ENCODE results near the gene HGS.

Gene HGS

DNA sequence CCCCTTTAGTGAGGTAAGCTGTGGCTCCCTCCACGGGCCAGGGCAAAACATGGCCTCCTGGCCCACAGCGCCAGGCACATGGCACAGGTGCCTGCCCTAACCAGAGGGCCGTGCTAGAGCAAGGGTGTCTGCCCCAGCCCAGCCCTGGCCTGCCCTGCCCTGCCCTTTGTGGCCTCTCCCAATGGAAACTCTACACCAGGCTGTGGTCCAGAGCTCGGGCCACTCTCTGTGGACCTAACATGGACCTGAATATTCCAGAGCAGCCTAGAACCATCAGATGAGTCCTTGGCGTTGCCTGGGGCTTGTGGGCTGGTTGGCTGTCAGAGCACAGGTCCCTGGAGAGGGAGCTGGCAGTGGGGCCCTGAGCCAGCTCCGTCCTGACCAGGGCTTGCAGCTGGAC lies 11.4 kb downstream of the HGS start:
- no peak overlapping the region for H2AFZ ChIP-seq (ENCODE audit: low read depth, low read length)
- H3K4me1 ChIP-seq (ENCODE audit: insufficient read depth, low read length), result no peaks in the 10 kb centered on the region
- no peaks in the 10 kb centered on the region for H3K27me3 ChIP-seq (ENCODE audit: insufficient read depth, low read length)
- H3K36me3 ChIP-seq (ENCODE audit: insufficient read depth, low read length), result peaks cover 80% of the 10 kb centered on the region
- no peaks in the 10 kb centered on the region for H3K9me3 ChIP-seq (ENCODE audit: low read length)
- H3K4me3 ChIP-seq (ENCODE audit: low read length), result no peak overlapping the region

DNA sequence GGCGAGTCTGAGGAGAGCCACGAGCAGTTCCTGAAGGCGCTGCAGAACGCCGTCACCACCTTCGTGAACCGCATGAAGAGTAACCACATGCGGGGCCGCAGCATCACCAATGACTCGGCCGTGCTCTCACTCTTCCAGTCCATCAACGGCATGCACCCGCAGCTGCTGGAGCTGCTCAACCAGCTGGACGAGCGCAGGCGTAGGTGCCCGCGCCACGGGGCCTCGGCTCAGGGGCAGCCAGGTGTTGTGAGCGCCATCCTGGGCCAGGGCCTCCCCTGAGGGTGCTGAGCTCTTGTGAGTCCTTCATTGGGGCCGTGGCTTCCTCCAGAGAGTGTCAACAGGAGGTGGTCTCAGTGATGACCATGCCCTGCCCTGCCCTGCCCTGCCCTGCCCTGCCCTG lies 12.0 kb downstream of the HGS start:
- Histone ChIP-seq H2AFZ (ENCODE audit: low read depth, low read length) (no peak overlapping the region), H3K4me3 (ENCODE audit: low read length) (no peak overlapping the region), H3K36me3 (ENCODE audit: insufficient read depth, low read length) (peaks cover 77% of the 10 kb centered on the region), H3K27me3 (ENCODE audit: insufficient read depth, low read length) (no peaks in the 10 kb centered on the region), H3K4me1 (ENCODE audit: insufficient read depth, low read length) (no peaks in the 10 kb centered on the region), H3K9me3 (ENCODE audit: low read length) (no peaks in the 10 kb centered on the region)

DNA sequence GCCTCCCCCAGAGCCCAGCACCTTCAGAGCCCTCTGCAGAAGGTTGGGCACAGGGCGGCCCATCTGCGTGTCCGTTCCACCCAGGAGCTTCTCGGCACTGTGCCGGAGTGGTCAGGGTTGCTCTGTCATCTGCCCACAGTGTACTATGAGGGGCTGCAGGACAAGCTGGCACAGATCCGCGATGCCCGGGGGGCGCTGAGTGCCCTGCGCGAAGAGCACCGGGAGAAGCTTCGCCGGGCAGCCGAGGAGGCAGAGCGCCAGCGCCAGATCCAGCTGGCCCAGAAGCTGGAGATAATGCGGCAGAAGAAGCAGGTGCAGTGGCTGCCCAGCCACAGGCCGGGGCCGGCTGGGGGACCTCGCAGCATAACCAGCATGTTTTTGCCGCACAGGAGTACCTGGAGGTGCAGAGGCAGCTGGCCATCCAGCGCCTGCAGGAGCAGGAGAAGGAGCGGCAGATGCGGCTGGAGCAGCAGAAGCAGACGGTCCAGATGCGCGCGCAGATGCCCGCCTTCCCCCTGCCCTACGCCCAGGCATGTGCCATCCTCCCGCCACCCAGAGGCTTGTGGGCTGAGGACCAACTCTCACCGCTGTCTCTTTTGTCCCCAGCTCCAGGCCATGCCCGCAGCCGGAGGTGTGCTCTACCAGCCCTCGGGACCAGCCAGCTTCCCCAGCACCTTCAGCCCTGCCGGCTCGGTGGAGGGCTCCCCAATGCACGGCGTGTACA lies 12.6 kb downstream of the HGS start:
- H3K4me1 ChIP-seq (ENCODE audit: insufficient read depth, low read length), result peaks cover 5% of the 10 kb centered on the region
- H2AFZ ChIP-seq (ENCODE audit: low read depth, low read length), result no peak overlapping the region
- H3K36me3 ChIP-seq (ENCODE audit: insufficient read depth, low read length), result peaks cover 80% of the 10 kb centered on the region
- no peaks in the 10 kb centered on the region for H3K27me3 ChIP-seq (ENCODE audit: insufficient read depth, low read length)
- H3K4me3 ChIP-seq (ENCODE audit: low read length), result no peak overlapping the region
- no peaks in the 10 kb centered on the region for H3K9me3 ChIP-seq (ENCODE audit: low read length)

DNA sequence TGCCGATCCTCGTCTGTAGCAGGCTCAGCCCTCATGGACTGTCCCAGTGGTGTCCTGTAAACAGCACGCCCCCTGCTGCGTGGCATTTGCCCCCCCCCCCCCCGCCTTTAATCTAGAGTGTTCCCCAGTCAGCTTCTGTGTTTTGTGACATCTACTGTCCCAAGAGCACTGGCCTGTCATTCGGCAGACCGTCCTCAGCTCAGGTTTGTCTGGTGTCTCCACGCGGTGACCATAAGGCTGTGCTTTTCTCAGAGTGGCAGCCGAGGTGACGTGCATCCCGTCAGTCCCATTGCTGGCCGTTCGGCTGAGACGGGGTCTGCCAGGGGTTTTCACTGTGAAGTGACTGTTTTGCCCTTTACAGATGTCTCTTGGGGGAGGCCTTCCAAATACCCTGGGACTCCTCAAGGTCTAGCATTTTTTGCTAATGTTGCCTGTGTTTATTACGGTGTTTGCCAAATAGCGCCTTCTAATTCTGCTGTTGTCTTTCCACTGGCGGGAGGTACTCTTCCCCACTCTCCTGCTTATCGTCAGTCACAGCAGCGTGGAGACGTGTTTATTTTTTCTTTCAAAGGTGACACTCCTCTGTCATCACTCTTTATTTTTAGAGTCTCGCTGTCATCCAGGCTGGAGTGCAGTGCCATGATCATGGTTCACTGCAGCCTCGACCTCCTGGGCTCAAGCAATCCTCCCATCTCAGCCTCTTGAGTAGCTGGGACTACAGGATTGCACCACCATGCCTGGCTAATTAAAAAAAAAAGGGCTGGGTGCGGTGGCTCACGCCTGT lies 13.6 kb downstream of the HGS start:
- no peaks in the 10 kb centered on the region for H3K9me3 ChIP-seq (ENCODE audit: low read length)
- H3K36me3 ChIP-seq (ENCODE audit: insufficient read depth, low read length), result peaks cover 75% of the 10 kb centered on the region
- no peak overlapping the region for H2AFZ ChIP-seq (ENCODE audit: low read depth, low read length)
- H3K4me3 ChIP-seq (ENCODE audit: low read length), result no peak overlapping the region
- H3K4me1 ChIP-seq (ENCODE audit: insufficient read depth, low read length), result peaks cover 15% of the 10 kb centered on the region
- H3K27me3 ChIP-seq (ENCODE audit: insufficient read depth, low read length), result no peaks in the 10 kb centered on the region

DNA sequence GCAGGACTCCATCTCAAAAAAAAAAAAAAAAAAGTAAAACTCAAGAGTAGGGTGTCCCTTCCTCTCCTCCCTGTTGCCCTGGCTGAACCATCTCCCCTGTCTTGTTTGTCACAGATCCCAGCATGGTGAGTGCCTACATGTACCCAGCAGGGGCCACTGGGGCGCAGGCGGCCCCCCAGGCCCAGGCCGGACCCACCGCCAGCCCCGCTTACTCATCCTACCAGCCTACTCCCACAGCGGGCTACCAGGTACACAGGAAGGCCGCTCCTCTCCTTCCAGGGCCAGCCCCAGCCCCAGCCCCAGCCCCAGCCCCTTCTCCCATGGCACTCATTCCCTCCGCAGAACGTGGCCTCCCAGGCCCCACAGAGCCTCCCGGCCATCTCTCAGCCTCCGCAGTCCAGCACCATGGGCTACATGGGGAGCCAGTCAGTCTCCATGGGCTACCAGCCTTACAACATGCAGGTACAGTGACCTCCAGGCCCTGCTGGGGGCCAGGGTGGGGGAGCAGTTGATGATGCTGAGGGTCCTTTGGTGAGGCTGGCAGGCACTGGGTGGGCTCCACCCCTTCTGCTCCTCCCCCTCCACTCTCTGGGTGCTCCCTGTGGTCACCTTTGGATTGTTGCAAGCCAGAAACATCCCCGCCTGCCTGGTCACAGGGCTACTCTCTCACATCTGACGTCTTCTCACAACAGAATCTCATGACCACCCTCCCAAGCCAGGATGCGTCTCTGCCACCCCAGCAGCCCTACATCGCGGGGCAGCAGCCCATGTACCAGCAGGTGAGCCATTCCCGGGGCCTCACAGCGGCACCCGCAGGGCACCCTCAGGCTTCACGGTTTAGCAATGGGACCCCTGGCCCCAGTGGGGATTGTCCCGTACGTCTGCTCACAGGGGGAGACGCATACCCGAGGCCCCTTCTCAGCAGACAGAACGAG lies 16.8 kb downstream of the HGS start:
- Histone ChIP-seq H3K36me3 (ENCODE audit: insufficient read depth, low read length) (peaks cover 56% of the 10 kb centered on the region), H2AFZ (ENCODE audit: low read depth, low read length) (no peak overlapping the region), H3K4me1 (ENCODE audit: insufficient read depth, low read length) (peaks cover 25% of the 10 kb centered on the region), H3K27me3 (ENCODE audit: insufficient read depth, low read length) (no peaks in the 10 kb centered on the region), H3K4me3 (ENCODE audit: low read length) (no peak overlapping the region), H3K9me3 (ENCODE audit: low read length) (no peaks in the 10 kb centered on the region)

DNA sequence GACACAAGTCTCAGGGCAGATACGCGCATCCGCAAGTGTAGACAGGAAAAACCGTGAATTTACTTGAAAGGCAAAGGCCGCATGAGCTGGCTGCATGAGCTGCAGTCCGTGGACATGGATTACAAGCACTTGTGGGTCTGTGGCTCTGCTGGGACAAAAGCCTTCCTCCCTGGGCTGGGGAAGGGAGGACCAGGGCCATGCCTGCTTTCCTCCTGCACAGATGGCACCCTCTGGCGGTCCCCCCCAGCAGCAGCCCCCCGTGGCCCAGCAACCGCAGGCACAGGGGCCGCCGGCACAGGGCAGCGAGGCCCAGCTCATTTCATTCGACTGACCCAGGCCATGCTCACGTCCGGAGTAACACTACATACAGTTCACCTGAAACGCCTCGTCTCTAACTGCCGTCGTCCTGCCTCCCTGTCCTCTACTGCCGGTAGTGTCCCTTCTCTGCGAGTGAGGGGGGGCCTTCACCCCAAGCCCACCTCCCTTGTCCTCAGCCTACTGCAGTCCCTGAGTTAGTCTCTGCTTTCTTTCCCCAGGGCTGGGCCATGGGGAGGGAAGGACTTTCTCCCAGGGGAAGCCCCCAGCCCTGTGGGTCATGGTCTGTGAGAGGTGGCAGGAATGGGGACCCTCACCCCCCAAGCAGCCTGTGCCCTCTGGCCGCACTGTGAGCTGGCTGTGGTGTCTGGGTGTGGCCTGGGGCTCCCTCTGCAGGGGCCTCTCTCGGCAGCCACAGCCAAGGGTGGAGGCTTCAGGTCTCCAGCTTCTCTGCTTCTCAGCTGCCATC lies 17.7 kb downstream of the HGS start:
- Histone ChIP-seq H3K4me3 (ENCODE audit: low read length) (peak overlapping the region; percentile 86), H3K27me3 (ENCODE audit: insufficient read depth, low read length) (no peaks in the 10 kb centered on the region), H3K36me3 (ENCODE audit: insufficient read depth, low read length) (peaks cover 55% of the 10 kb centered on the region)

DNA sequence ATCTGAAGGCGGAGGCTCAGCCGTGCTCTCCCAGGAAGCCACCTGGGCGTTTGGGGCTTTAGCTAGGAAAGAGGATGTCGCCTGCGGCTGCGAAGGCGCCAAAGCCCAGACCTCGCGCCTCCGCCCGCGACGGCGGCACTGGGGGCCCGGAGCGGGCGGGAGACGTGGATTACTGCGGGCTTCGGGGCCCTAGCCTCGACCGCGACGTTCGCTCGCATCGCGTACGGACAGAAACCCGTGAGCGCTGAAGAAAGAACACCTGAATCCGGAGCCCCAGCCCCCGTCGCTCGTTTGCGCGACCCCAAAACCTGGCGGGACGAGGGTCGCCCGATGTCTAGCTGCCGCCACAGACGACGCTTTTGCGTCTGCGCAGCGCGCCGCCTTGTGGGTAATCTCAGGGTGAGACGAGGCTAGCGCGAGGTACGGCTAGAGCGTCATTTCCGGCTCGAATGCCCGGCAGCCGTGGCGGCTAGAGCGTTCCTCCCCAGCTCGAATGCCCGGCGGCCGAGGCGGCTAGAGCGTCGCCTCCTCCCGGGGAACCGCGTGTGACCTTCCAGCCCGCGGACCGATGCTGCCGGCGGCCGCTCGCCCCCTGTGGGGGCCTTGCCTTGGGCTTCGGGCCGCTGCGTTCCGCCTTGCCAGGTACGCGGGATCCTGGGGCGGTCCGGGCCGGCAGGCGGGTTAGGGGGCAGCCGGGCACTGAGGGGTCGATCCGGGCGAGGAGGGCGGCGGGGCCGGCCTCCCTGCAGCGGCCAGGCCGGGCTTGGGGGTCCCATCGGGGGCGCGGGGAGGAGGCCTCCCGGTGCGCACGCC lies 19.3 kb downstream of the HGS start, which contains the start of gene MRPL12:
Gene MRPL12 (plus strand): TSS at position 434 of the 813 bp plus-strand sequence. CDS start 135 bp downstream, at position 569.
- Histone ChIP-seq H3K9me3 (ENCODE audit: low read length) (no peaks in the 10 kb centered on the region), H2AFZ (ENCODE audit: low read depth, low read length) (peak within 1 kb of the TSS; percentile 29), H3K27me3 (ENCODE audit: insufficient read depth, low read length) (no peaks in the 10 kb centered on the region), H3K36me3 (ENCODE audit: insufficient read depth, low read length) (peaks cover 54% of the 10 kb centered on the region), H3K4me1 (ENCODE audit: insufficient read depth, low read length) (peaks cover 25% of the 10 kb centered on the region), H3K4me3 (ENCODE audit: low read length) (peak within 1 kb of the TSS; percentile 86)

More for the DNA sequence above, 17.7 kb downstream of the HGS start:
- peaks cover 25% of the 10 kb centered on the region for H3K4me1 ChIP-seq (ENCODE audit: insufficient read depth, low read length)
- no peaks in the 10 kb centered on the region for H3K9me3 ChIP-seq (ENCODE audit: low read length)
- no peak overlapping the region for H2AFZ ChIP-seq (ENCODE audit: low read depth, low read length)

DNA sequence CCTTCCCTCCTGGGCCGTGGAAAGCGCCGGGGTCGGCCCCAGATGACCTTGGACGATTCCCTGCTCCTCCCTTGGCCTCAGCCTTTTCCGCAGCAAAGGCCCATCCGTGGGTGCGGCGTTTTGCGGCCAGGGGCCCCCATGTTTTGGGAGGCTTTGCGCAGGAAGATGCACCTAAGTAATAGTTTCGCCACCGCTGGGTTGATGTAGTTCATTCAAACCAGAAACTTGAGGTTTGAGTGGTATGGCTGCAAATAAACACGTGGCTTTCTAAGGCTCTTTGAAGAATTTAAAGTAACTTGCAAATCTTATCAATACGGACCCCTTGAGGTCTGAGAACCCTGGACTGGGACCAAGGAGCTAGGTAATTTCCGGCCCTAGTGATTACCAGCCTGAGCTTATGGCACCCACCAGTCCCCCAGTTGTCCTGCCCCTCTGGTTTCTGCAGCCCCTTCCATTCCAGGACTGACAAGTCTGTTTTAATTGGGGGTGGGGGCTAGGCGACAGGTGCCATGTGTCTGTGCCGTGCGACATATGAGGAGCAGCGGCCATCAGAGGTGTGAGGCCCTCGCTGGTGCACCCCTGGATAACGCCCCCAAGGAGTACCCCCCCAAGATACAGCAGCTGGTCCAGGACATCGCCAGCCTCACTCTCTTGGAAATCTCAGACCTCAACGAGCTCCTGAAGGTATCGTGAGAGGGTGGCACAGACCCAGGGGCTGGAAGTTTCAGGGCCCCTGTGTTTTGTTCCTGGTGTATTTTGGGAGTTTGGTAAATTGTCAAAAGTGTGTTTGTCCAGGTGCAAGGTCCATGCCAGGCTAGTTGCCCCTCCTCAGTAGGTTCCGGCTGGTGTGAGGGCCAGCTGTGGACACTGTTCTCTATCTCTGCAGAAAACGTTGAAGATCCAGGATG lies 20.2 kb downstream of the HGS start:
- Histone ChIP-seq H3K4me3 (ENCODE audit: low read length) (peak overlapping the region; percentile 86), H3K36me3 (ENCODE audit: insufficient read depth, low read length) (peaks cover 49% of the 10 kb centered on the region)

DNA sequence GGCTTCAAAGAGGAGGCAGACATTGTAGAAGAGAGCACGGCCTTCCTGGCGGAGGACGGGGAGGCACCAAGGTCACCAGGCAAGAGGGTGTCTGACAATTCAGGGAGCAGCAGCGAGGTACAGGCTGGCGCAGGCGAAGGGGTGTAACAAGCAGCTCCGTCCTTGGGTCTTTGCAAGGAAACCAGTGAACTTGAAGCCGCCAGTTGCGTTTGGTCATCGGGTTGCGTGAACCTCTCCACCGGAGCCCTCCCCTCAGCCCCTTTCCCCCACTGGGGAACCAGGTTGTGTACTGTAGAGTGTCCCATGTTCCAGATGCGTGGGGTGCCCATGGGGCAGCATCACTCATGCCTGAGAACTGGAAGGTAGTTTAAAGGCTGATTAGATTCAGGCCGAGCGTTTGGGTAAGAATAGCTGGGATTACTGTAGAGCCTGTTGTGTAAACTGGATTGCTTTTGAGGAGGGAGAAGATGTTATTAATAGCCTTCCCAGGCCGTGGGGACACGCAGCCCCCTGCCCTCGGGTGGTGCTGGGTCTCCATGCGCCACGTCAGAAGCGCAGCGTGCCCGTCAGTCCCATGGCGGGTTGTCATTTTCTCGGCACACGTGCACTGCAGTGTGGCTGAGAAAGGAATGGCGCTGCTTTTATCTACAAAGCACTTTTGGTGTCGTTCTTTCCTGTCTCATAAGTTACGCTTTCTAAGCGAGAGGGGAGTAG lies 21.9 kb downstream of the HGS start:
- Histone ChIP-seq H3K9me3 (ENCODE audit: low read length) (no peaks in the 10 kb centered on the region), H3K27me3 (ENCODE audit: insufficient read depth, low read length) (no peaks in the 10 kb centered on the region), H3K36me3 (ENCODE audit: insufficient read depth, low read length) (peaks cover 46% of the 10 kb centered on the region), H3K4me1 (ENCODE audit: insufficient read depth, low read length) (peaks cover 26% of the 10 kb centered on the region), H2AFZ (ENCODE audit: low read depth, low read length) (no peak overlapping the region), H3K4me3 (ENCODE audit: low read length) (no peak overlapping the region)

More for the DNA sequence above, 20.2 kb downstream of the HGS start:
- H3K27me3 ChIP-seq (ENCODE audit: insufficient read depth, low read length), result no peaks in the 10 kb centered on the region
- H3K4me1 ChIP-seq (ENCODE audit: insufficient read depth, low read length), result peaks cover 25% of the 10 kb centered on the region
- peak overlapping the region; percentile 29 for H2AFZ ChIP-seq (ENCODE audit: low read depth, low read length)
- no peaks in the 10 kb centered on the region for H3K9me3 ChIP-seq (ENCODE audit: low read length)

DNA sequence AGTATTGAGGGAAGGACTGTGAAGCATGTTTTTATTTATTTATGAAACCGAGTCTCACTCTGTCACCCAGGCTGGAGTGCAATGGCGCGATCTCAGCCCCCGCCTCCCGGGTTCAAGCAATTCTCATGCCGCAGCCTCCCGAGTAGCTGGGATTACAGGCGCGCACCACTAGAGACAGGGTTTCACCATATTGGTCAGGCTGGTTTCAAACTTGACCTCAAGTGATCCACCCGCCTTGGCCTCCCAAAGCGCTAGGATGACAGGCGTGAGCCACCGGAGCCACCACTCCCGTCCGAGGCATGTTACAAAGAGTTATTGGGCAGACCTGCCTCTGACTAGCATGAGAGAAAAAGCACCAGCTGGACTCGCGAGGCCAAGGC lies 22.4 kb downstream of the HGS start:
- Histone ChIP-seq H3K36me3 (ENCODE audit: insufficient read depth, low read length) (peaks cover 40% of the 10 kb centered on the region), H3K4me1 (ENCODE audit: insufficient read depth, low read length) (peaks cover 28% of the 10 kb centered on the region), H2AFZ (ENCODE audit: low read depth, low read length) (no peak overlapping the region), H3K9me3 (ENCODE audit: low read length) (no peaks in the 10 kb centered on the region), H3K4me3 (ENCODE audit: low read length) (no peak overlapping the region), H3K27me3 (ENCODE audit: insufficient read depth, low read length) (no peaks in the 10 kb centered on the region)
